ENCODE results near the gene ORC2. TPM values are rescaled to one million over a fixed set of nuclear protein-coding genes. Genes with fewer than 3 reads are reported as not detected.
"Not testable (repeated sequence)": the region's sequence is repeated elsewhere in the genome, so short reads cannot be mapped to it uniquely, and the experiment has no call there.

The ORC2 gene
- 17.4 and 22.1 TPM in 2 replicates for total RNA-seq (2014; rRNA removed; shearing (Covaris generic))
- 15.8 and 20.4 TPM in 2 replicates for polyA plus RNA-seq (2015; cell fraction: cytosol; rRNA removed)
- 42.4 and 46.1 TPM in 2 replicates for polyA plus RNA-seq (2015; cell fraction: nucleus; rRNA removed)

DNA sequence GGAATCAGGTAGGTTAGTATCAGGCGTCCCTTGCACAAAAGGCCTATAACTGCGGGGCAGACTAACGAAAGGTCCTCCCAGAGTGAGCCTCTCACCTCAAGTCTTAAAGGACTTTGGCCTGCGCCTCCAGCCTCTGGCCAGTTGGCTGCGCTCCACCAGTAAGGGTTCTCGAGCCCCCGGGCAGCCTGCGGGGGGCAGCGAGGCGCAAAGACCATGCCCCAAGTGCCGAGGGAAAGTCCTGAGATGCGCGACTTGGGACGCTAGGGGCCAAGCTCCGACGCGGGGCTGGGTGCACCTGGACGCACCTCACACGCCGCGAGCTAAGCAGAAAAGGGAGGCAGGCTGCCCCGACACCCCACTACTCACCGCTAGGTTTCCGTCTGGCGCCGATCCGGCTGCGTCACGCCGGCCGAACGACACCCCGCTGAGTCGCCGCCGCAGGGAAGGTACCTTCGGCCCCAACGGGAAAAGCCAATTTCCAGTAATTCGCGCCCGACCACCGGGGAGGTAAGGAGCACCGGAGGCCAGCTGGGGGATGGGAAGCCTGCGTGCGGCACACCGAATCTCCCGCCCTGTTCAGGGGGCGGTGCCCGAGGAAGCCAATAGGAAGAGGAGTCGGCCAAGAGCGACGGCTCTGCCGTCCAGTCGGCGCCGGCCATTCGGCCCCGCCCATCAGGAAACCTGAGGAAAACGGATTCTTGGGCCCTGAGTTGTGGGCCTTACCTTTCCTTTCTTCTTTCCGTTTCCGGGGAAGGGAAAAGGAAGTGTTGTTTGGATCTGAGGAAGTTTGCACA, at the start of gene ORC2:
Gene ORC2, minus strand, starts transcription at position 537 of the 794 bp plus-strand sequence. CDS start 5,537 bp downstream, outside the sequence.
- DNase-seq (ENCODE audit: low read depth), result peak; percentile 95

DNA sequence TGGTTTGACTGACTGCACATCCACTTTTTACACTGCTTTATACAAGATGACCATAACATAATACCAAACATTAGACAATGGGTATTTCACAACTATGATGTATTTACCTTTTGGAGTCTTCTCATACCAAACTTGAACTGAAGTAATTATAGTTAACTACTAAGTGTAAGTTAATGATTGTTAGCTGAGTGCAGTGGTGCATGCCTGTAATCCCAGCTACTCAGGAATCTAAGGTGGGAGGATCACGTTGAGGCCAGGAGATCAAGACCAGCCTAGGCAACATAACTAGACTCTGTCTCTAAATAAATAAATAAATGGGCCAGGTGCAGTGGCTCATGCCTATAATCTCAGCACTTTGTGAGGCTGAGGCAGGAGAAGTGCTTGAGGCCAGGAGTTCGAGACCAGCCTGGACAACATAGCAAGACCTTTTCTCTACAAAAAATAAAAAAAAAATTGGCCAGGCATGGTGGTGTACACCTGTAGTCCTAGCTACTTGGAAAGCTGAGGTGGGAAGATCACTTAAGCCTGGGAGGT, 44.9 kb upstream of the ORC2 start:
- no peak for DNase-seq (ENCODE audit: low read depth)

DNA sequence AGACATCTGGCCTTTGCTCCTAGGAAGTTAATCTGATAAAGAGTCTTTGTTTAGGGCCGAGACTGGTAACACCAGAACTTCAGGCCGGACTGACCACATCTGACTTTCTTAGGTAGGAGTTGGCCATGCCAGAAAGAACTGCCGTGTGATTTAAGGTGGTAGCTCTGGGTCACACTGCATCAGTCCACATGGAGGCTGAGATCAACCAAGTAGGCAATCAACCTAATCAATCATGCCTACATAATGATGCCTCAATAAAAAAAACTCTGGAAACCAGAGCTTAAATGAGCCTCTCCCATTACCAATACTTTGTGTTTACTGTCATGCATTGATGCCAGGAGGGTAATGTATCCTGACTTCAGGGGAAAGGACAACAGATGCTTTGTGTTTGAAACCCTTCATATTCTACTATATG, 44.1 kb upstream of the ORC2 start:
- no peak for DNase-seq (ENCODE audit: low read depth)

DNA sequence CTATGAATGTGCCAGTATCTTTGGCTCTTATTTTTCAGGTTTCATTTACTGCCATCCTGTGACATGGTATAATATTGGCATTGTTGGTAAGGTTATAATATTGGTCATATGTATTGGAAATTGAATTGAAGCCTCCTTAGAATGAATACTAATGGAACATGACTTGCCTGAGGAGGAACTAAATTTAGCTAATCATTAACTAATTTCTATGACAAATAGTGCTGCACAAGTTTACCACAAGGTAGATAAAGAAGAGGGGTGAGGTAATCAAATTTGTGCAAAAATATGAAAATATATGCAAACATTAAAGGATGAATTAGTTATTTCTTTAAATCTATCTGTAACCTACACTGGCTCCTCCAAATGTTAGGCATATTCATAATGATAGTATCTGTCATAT, 43.2 kb upstream of the ORC2 start:
- no peak for DNase-seq (ENCODE audit: low read depth)

DNA sequence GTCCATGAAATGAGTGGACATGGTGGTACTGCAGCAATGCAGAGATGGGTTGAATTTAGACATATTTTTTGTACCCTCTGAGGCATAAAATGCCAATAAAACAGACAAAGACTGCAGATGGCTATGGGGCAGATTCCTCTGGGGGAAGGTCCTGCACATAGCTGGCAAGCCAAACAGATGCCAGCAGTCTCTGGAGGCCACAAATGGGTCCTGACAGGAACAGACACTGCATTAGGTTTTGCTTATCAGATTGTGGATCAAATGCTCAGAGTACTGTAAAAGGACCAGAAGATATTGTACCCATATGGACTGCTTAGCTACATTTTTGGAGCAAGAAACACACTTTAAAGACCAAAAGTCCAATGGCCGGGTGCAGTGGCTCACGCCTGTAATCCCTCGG, 40.9 kb upstream of the ORC2 start:
- no peak for DNase-seq (ENCODE audit: low read depth)

DNA sequence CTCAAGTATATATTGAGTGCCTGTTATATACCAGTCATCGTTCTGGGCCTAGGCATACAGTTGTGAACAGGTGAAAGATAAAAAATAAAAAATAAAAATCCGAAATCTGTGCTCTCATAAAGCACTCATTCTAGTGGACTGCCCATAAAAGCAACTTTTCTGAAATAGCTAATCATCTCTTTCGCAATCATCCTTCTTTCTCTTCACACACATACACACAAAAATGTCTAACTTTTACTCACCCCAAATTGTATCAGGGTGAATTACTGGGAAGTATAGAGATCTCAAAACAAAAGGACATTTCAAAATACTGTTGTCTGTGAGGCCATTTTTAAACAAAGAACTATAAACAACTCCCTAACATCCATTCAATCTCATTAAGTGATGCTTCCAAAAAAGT, 29.6 kb upstream of the ORC2 start:
- no peak for DNase-seq (ENCODE audit: low read depth)

DNA sequence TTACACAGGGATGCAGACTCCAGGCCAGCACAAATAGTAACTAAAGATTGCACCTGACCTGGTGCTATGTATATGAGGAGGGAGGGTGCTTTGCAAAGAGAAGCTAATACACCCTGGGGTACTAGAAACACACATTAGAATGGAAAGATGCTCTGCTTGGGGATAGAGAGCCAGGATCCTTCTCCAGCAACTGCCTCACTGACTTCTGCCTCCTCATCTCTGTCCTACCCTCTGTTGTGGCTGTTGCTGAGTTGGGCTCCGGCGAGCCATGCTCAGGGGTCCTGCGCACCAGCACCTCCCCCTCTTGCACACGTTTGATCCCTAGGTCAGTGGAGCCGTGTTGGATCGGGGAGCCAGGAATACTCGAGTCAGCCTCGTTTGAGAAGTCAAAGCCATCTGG, 23.7 kb upstream of the ORC2 start:
- no peak for DNase-seq (ENCODE audit: low read depth)

DNA sequence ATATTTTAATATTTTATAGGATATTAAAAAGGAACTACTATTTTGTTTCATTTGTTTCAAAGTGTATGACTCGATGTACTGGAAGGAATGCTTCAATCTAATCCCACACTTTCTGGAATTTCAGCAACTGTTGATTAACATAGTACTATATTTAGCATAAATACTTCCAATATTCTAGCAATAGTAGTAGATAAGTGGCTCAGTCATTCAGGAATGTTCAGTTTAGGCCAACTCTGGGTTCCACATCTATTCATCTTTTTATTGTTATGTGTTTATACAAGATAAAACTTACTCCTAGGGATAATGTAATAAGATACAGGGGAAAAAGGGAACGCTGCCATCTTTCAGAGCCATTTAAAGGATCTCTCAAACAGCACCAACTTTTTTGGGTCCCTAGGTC, 22.3 kb upstream of the ORC2 start:
- no peak for DNase-seq (ENCODE audit: low read depth)

DNA sequence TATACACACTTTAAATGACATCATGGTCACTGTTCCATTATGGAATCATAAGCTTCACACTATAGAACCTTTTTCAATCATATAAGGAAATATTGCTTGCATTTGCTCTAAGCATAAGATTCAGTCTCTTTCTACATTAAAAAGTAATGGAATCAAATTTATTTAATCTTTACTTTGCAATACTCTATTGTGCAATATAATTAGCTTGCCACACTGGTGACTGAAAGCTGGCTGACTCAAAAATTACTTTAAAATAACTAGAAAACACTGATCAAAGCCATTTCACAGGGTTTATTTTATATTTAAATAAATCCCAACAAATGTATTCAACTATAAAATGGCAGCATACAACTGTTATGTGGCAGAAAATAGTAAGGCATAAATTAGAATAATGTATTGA, 13.2 kb upstream of the ORC2 start:
- DNase-seq (ENCODE audit: low read depth), result no peak

DNA sequence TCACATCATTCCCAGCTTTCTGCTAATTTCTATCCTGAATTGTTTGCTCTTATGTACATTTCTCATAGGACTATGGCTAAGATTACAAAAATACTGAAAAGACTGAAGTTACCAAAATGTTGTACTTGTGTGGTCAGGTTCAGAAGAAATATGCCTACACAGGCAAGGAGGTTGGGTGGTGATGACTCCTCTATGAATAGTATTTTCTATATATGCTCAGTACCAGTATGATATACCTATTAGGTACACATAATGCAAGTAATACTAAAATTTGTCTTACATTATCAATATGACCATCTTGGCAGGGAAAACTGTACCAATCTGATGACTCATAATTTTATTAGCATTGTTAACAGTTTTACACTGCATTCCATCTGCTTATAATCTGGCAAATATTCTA, 12.2 kb upstream of the ORC2 start:
- DNase-seq (ENCODE audit: low read depth), result no peak

DNA sequence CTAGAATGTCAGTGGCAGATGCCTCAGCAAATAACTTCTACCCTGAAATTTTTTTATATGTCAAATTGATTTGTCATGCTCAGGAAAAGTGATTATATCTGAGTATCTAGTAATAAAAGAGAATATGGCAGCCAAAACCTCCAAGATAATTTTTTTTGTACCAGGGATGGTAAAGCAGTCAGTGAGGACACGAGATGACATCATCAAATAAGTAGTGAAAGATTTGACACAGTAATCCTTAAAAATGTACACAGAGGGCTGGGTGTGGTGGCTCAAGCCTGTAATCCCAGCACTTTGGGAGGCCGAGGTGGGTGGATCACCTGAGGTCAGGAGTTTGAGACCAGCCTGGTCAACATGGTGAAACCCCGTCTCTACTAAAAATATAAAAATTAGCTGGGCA, 6.6 kb upstream of the ORC2 start:
- not testable (repeated sequence) for DNase-seq (ENCODE audit: low read depth)

DNA sequence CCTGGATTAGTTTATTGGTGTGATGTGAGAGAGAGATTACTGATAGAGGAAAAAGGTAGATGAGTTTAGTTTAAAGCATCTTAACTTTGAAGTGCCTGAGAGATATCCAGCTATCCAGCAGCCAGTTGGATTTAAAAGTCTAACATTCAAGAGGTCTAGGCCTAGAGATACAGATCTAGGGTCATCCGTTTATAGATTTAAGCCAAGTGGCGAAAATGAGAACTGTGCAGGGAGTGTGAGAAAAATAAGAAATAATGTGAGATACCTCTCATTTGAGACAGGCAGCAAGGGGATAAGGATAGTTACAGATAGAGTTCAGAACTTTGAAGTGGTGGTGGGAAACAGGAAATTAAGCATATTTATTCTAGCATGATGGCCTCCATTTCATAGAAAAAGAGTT, 5.3 kb upstream of the ORC2 start:
- no peak for DNase-seq (ENCODE audit: low read depth)

DNA sequence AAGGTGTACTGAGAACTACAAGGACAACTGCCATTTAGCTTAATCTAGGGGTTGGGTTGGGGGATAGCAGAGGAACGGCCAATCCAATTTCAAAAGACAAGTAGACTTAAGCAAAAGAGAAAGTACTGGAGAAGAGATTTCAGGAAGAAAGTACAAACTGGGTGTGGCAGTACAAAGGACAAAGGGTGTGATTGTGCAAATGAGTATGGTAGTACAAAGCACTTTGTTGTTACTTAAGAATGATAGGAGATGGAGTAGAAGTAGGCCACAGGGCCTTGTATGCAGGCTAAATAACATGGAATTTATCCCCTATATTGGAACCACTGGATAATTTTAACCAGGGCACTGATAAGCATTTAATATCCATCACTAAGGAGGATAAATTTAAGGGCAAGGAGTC, 4.7 kb upstream of the ORC2 start:
- DNase-seq (ENCODE audit: low read depth), result peak; percentile 21

DNA sequence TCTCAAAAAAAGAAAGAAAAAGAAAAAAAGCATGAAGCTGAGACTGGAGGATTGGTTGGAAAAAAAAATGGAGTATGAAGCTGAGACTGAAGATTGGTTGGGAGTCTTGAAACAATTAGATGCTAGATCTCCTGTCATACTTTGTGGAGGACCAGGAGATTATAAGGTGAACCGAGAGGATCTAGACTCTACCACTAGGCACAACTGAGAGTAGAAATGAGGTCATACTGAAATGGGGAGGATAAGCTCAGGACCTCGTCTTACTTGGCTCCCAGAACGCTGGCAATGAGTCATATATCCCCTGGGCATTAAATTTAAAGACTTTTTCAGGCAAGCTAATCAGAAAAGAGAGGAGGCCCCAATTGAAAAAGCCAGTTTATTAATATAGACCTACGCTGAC, 3.3 kb upstream of the ORC2 start:
- peak; percentile 76 for DNase-seq (ENCODE audit: low read depth)

DNA sequence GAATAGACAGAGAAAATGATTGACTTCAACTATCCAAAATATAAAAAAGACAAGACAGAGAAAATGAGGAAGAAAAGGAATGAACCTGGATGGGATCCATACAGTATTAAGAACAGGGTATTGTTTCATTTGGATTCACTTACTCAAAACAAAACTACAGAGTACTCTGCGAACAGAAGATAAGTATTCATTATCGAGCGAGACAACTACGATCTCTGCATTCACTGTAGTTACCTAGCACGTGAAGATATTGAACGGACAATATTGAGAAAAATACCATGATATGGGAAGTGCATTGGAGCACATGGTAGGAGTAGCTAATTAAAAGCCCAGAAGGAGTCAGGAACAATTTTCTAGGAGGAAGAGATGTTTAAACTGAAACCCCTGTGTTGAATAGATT, 1.0 kb upstream of the ORC2 start:
- no peak for DNase-seq (ENCODE audit: low read depth)

DNA sequence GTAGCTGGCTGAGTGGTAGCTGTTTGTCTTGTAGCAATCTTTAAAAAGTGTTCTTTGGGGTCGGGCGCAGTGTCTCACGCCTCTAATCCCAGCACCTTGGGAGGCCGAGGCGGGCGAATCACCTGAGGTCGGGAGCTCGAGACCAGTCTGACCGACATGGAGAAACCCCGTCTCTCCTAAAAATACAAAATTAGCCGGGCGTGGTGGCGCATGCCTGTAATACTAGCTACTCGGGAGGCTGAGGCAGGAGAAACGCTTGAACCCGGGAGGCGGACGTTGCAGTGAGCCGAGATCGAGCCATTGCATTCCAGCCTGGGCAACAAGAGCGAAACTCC, 425 bp upstream of the ORC2 start:
- DNase-seq (ENCODE audit: low read depth), result not testable (repeated sequence)

DNA sequence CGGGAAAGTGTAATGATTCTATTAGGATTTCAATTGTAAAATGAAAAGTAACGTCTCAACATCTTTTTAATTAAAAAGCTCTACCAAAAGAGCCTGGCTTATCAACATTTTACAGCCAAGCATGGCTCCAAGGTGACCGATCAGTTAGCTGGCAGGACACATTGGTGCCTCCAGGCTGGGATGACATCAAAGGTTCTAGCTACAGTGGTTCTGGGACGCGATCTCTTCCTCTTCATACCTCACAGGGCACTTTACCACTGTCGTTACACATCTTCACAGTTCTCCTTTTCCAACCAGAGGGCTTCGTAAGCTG, 693 bp downstream of the ORC2 start:
- no peak for DNase-seq (ENCODE audit: low read depth)

DNA sequence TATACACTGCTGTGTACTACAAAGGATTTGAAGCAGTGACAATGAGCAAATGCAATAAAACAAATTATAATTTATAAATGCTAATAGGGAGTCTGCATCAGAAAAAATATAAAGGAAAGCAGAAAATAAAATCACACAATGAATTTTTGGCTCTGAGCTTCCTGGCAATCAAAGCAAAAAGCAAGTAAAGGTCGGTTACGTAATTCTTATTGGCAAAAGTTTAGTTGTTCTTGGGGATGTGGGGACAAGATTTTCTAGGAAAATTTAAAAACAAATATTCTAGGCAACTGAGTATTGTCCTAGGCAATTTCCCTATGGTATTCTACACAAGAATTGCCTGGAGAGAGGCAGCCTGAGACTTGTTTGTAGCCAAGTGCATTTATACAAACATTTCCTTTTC, 1.8 kb downstream of the ORC2 start:
- no peak for DNase-seq (ENCODE audit: low read depth)

DNA sequence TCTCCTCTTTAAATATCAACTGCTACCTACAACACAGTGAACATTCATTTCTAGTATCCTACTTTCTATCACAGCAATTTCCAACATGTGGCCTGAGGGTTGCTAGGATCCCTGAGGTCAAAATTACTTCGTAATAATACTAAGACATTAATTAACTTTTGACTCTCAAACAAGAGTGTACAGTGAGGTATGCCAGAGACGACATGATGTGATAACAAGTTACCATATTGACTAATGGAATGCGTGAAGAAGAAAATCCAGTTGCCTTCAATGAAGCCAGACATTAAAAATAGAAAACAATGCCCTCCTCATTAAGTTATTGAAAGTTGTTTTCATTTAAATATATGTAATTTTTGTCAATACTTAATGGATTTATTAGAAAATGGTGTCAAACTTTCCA, 13.1 kb downstream of the ORC2 start:
- no peak for DNase-seq (ENCODE audit: low read depth)

DNA sequence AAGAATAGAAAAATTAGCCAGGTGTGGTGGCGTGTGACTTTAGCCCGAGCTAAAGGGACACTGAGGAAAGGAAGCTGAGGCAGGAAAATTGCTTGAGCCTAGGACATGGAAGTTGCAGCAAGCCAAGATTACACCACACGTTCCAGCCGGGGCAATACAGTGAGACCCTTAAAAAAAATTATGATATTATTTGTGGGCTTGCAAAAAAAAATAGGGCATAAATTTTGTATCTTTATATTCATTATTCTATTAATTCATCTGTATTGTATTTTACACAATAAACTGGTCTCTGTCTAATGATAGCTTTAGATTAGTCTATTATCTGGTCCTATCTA, 18.1 kb downstream of the ORC2 start:
- DNase-seq (ENCODE audit: low read depth), result no peak

DNA sequence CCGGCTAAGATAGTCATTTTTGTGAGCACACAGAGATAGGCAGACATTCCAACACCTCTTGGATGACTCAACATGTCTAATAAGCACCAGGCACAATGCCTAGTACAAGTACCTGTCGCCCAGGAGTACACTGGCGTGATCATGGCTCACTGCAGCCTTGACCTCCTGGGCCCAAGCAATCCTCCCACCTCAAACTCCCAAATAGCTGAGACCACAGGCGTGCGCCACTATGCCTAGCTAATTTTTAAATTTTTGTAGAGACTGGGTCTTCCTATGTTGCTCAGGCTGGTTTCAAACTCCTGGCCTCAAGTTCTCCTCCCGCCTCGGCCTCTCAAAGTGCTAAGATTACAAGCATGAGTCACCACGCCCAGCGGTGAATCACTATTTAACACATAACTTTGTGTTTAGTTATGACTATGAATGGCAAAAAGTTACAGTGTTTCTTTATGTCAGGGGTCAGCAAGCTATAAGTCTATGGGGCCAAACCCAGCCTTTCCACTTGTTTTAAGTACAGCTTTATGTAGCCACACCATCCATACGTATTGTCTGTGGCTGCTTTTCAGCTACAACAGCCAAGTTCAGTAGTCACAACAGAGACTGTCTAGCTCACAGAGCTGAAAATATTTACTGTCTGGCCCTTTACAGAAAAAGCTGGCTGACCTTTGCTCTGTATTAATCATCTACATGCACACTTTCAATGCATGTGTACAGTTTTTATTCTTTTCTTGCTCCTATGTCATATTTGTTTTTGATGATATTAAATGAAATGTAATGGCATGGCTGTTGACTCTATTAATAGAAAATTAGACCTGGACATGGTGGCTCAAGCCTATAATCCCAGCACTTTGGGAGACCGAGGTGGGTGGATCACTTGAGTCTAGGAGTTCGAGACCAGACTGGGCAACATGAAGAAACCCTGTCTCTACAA, 18.7 kb downstream of the ORC2 start:
- DNase-seq (ENCODE audit: low read depth), result peak; percentile 94

DNA sequence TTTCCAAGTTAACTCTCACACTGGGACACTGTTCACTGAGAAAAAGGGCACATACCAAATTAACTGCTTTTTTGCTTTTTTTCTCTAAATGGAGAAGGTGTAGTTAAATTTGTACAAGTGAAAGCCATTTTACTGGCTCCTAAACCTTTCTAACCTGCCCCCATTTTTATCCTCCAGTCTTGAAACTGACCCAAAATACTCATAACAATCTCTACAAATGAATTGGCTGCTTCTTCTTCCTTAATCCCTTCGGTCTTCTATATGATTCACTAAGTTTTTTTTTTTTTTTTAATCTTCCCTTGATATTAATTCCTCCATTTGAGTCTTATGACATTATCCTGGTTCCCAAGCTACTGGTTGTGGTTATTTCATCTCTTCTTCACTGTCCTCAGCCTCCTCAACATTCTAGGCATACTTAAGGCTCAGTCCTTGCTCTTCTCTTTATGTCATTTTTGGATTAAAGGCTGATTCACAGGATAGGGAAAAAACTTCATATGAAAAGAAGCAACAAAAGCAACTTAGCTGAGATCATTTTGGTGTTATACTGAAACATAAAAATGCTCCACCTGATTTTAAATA, 19.8 kb downstream of the ORC2 start:
- no peak for DNase-seq (ENCODE audit: low read depth)
